Activated CD4-positive, alpha-beta T cell treated with anti-CD3 and anti-CD28 coated beads, Interleukin-2, amount 50 U/mL, for 48 hours (primary cell): ENCODE data around the gene ZNF774.
"Not testable (repeated sequence)": the region's sequence is repeated elsewhere in the genome, so short reads cannot be mapped to it uniquely, and the experiment has no call there.

Source experiments
- DNase-seq, 2 experiments: peaks; one replicate each; pipeline ENCODE4 v3.0.0-alpha.2; 2020

The ZNF774 gene

GRCh38 chr15:90393040-90393439 is 41.0 kb downstream of the ZNF774 start:
- no peak for DNase-seq

- no peak for DNase-seq
Observed at GRCh38 chr15:90394074-90394473, 42.0 kb downstream of the ZNF774 start.

- no peak for DNase-seq
Observed at GRCh38 chr15:90394748-90395442, 42.8 kb downstream of the ZNF774 start.

- DNase-seq = no peak
Observed at GRCh38 chr15:90396321-90396720, 44.2 kb downstream of the ZNF774 start.

- DNase-seq = no peak
Observed at GRCh38 chr15:90400005-90400758, 48.1 kb downstream of the ZNF774 start.

GRCh38 chr15:90400759-90401314 is 48.8 kb downstream of the ZNF774 start:
- peak; percentile 33 to 54 for DNase-seq

GRCh38 chr15:90401495-90401894 is 49.4 kb downstream of the ZNF774 start:
- no peak for DNase-seq

- DNase-seq = no peak
Observed at GRCh38 chr15:90402223-90402622, 50.1 kb downstream of the ZNF774 start.

GRCh38 chr15:90402767-90403166 is 50.7 kb downstream of the ZNF774 start:
- DNase-seq = no peak

GRCh38 chr15:90405055-90405607 is 53.0 kb downstream of the ZNF774 start:
- no peak for DNase-seq

- DNase-seq = no peak
Observed at GRCh38 chr15:90407336-90407735, 55.3 kb downstream of the ZNF774 start.

GRCh38 chr15:90407871-90408317 is 55.8 kb downstream of the ZNF774 start:
- no peak for DNase-seq

GRCh38 chr15:90408657-90409056 is 56.6 kb downstream of the ZNF774 start:
- no peak for DNase-seq

- DNase-seq = not testable (repeated sequence)
Observed at GRCh38 chr15:90409587-90409986, 57.5 kb downstream of the ZNF774 start.

- DNase-seq = not testable (repeated sequence)
Observed at GRCh38 chr15:90410316-90410715, 58.2 kb downstream of the ZNF774 start.

- no peak for DNase-seq
Observed at GRCh38 chr15:90411176-90411575, 59.1 kb downstream of the ZNF774 start.
